Astrocyte of the spinal cord (primary cell): ENCODE measurements around the gene MROH2A.

Experiments
- DNase-seq: peaks from one replicate; pipeline ENCODE4 v3.0.0; 2011; ENCODE audit warnings: low read depth, low spot score
- H3K4me3 ChIP-seq: 2 replicates; pipeline ENCODE4 v1.5.1; 2011; ENCODE audit warnings: low read depth, mild to moderate bottlenecking, low read length, moderate library complexity
- CTCF ChIP-seq: IDR thresholded peaks from 2 replicates; pipeline ENCODE4 v1.5.1; 2012; ENCODE audit warnings: low read depth, mild to moderate bottlenecking, low read length, inconsistent platforms
- in situ Hi-C: cut with HindIII; loops from 2 replicates; pipeline ENCODE4 v1.10.0; 2017; ENCODE audit warnings: low sequenced_read_pairs

The MROH2A gene

DNA sequence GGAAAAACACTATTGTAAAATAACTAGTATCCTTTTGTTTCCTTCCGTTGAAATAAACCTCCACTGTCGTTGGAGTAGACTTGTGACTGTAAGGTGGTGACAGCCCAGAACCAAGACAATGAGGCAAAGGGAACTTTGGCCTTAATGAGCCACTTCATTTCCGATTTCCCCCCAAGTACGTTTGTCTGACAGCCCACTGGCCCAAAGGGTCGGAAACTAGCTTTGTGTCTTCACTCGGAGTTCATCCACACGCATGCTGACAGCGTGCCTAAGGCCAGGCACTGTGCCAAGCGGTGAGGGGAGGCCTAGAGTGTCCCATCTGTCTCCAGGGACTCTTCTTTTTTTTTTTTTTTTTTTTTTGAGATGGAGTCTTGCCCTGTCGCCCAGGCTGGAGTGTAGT is 55.2 kb downstream of the MROH2A start:
- DNase-seq: no peak
- no peak overlapping the region for H3K4me3 ChIP-seq
- in situ Hi-C loops: no loop called here
- no peak for TF ChIP-seq CTCF

DNA sequence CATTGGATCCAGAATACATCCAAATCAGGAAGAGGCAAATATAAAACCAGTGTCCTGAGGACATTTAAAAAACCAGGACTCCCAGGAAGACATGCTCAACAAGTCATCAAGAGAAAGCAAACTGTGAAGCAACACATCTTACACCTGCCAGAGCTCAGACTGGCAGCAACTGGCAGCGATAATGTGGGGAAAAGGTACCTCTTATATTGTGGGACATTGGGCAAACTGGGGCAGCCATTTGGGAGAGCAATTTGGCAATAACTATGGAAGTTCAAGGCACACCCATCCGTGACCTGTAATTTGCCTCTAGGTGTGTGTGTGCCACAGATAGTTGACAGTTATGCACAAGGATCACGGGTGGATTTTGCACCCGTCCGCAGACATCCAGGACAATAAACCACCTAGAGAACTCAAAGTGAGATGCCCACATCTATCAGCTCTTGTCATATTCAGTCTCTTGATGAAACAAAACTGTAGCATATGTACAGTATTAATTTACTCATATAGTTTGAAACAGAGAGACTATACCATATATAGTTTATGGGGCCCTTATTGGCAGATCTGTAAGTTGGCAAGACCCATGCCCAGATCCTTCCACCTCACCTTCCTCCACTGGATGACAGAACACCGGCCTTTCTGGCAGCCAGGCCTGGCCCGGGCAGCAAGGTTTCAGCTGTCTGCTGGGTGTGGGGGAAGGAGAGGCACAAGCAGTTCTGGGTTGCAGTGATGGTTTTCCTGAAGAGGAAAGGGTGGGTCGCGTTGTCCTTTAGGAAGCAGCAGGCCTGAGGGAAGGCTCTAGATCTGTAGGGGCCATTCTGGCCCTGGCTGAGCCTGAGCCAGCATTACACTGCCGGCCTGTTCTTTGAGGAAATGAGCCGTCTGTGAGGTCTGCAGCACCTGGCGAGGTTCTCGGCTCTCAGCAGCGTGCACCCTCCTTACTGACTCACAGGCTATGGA is 57.4 kb downstream of the MROH2A start:
- TF ChIP-seq CTCF: no peak
- in situ Hi-C loops: no loop called here
- no peak for DNase-seq
- no peak overlapping the region for H3K4me3 ChIP-seq

GRCh38 chr2:233836359-233836758 is 58.2 kb downstream of the MROH2A start:
- TF ChIP-seq CTCF: no peak
- DNase-seq: no peak
- in situ Hi-C loops: no loop called here
- H3K4me3 ChIP-seq: no peak overlapping the region

- TF ChIP-seq CTCF: no peak
- H3K4me3 ChIP-seq: no peak overlapping the region
- in situ Hi-C loops: no loop called here
- DNase-seq: no peak
Measured at GRCh38 chr2:233837694-233838229, 59.6 kb downstream of the MROH2A start.

DNA sequence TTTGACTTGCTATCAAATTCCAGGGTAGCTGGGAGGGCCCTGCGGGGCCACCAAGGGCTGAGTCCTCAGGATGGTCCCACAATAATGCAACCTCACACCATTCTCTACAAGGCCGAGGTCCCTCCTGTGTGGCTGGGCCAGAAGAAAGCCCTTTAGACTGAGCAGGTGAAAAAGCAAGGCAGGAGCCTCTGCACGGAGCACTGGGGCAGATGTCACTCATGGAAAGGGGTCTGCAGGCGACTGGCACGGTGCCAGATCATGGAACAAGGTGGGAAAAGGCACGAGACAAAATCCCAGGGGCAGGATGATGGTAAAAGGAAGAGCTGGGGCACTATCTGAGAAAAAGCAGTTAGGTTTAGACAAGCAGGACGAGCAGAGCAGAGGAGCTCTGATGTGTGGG is 60.1 kb downstream of the MROH2A start:
- DNase-seq: no peak
- H3K4me3 ChIP-seq: no peak overlapping the region
- in situ Hi-C loops: no loop called here
- TF ChIP-seq CTCF: no peak

GRCh38 chr2:233838726-233839446 is 60.8 kb downstream of the MROH2A start:
- no peak for DNase-seq

More at GRCh38 chr2:233838726-233839446, 60.8 kb downstream of the MROH2A start:
- in situ Hi-C loops: no loop called here
- H3K4me3 ChIP-seq: no peak overlapping the region
- TF ChIP-seq CTCF: no peak
